ENCODE data around the gene TRPC4AP.
"Not testable (repeated sequence)": the region's sequence is repeated elsewhere in the genome, so short reads cannot be mapped to it uniquely, and the experiment has no call there.

TRPC4AP gene, protein sequence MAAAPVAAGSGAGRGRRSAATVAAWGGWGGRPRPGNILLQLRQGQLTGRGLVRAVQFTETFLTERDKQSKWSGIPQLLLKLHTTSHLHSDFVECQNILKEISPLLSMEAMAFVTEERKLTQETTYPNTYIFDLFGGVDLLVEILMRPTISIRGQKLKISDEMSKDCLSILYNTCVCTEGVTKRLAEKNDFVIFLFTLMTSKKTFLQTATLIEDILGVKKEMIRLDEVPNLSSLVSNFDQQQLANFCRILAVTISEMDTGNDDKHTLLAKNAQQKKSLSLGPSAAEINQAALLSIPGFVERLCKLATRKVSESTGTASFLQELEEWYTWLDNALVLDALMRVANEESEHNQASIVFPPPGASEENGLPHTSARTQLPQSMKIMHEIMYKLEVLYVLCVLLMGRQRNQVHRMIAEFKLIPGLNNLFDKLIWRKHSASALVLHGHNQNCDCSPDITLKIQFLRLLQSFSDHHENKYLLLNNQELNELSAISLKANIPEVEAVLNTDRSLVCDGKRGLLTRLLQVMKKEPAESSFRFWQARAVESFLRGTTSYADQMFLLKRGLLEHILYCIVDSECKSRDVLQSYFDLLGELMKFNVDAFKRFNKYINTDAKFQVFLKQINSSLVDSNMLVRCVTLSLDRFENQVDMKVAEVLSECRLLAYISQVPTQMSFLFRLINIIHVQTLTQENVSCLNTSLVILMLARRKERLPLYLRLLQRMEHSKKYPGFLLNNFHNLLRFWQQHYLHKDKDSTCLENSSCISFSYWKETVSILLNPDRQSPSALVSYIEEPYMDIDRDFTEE

GRCh38 chr20:35092524-35093266 is at the start of gene TRPC4AP:
Gene TRPC4AP (minus strand): TSS chr20:35092807. CDS start chr20:35092781, 26 bp downstream.
- DNase-seq: peak; percentile 81

DNA sequence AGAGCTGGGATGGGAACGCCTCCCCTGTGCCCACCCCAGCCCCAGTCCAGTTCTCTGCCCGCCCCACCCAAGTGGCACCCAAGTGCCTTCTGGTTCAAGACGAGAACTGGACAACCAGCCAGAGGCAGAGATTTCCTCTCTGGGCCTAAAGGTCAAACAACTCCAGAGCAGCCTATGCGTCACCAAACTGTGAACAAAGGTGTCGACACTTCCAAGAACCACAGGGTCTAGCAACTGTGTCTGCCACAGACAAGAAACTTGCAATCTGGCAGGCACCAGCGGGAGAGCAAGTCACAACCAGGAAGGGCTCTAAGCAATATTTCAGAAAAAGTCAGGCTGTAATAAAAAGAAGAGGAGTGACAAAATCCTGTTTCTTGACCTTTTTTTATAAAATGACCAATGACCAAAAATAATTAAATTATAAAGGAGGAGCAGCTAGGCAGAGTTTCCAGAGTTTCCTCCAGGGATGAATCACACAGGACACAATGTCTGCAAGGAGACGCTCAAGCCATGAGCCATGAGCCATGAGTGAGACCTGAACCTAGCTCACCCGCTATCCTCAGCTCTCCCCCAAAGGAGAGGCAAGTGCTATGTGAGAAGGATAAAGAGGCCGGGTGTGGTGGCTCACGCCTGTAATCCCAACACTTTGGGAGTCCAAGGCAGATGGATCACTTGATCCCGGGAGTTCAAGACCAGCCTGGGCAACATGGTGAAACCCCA is 43.4 kb upstream of the TRPC4AP start:
- DNase-seq: no peak

GRCh38 chr20:35134880-35135279 is 42.3 kb upstream of the TRPC4AP start:
- no peak for DNase-seq

GRCh38 chr20:35134472-35134871 is 41.9 kb upstream of the TRPC4AP start:
- no peak for DNase-seq

- DNase-seq: no peak
These were observed 41.1 kb upstream of the TRPC4AP start for GRCh38 chr20:35133735-35134134.

DNA sequence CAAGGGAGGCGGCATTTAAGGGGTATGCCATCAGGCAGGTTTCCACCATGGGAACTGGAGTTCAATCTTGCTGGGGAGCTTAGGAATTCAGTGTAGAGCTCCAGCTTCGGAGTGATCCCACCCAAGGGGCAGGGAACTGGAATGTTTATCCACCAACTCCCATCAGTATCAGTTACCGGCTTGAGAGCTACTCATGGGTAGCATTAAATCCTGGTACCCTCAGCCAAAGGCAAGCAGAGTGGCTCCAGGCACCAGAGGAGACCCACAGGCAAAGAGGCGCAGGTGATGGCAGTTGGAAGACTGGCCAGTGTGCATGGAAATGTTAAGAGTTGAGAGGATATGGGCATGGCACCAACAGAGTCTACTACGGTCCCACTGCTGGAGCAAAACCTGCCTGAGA is 40.4 kb upstream of the TRPC4AP start:
- DNase-seq: no peak

DNA sequence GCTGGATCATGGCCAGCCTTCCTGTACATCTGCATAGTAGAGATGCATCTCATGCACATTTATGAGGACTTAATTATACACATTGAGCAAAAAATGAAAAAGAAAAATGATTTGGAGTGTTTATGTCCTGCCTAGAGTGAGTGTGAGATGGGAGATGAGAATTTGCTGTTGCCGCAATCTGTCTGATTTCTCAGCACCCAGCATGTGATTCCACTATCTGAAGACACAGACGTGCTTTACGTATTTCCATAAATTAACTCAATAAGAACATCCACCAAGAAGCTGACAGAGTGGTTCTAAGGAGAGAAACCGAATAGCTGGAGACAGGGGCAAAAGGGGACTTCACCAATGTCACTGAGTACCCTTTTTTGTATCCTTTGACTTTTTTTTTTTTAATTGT is 39.3 kb upstream of the TRPC4AP start:
- DNase-seq: no peak

DNA sequence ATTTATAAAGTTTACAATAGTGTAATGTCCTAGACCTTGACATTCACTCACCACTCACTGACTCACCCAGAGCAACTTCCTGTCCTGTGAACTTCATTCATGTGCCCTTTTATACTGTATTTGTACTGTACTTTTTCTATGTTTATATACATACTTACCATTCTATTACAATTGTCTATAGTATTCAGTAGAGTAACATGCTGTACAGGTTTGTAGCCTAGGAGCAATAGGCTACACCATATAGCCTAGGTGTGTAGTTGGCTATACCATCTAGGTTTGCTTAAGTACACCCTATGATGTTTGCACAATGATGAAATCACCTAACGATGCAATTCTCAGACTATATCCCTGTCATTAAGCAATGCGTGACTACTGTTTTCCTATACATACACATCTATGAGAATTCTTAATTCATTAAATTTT is 37.1 kb upstream of the TRPC4AP start:
- DNase-seq: no peak

DNA sequence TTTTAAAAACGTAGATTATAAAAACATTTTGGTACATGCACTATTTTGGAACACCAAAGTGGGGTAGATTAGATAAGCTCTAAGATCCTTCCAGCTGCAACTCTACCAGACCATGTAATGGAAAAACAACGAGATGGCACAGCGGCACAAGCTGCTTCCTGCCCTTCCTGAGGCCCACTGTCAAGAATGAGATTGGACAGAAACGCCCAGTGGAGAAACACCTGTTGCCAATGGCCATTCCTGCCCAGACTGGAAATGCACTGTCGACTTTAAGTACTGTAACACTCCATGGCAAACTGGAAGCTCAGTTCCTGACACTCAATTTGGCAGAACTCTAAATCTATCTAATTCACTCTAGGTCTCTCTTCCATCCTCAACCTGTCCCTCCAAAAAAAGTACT is 33.1 kb upstream of the TRPC4AP start:
- no peak for DNase-seq

- DNase-seq: no peak
These were observed 30.3 kb upstream of the TRPC4AP start for GRCh38 chr20:35122756-35123405.

GRCh38 chr20:35121186-35121585 is 28.6 kb upstream of the TRPC4AP start:
- no peak for DNase-seq

- peak; percentile 3 for DNase-seq
These were observed 27.6 kb upstream of the TRPC4AP start for GRCh38 chr20:35120012-35120701.

- DNase-seq: no peak
These were observed 25.0 kb upstream of the TRPC4AP start for GRCh38 chr20:35117629-35118028.

DNA sequence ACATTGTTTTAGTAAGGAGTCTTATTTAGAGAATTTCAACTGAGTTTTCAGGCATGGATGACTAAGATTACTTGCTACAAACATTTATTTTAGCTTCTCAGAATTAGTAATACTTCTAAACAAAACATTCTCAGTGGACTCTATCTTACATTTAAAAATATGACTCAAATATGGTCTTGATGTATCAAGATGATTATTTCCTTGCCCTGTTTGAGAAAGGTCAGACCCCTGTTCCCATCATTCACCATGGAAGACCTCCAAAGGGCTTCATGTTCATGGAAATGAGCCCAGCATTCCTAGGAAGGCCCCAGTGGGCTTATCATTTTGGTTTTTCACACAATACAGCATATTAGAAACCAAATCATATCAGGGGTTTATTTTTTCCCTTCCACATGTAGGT is 24.6 kb upstream of the TRPC4AP start:
- DNase-seq: no peak

DNA sequence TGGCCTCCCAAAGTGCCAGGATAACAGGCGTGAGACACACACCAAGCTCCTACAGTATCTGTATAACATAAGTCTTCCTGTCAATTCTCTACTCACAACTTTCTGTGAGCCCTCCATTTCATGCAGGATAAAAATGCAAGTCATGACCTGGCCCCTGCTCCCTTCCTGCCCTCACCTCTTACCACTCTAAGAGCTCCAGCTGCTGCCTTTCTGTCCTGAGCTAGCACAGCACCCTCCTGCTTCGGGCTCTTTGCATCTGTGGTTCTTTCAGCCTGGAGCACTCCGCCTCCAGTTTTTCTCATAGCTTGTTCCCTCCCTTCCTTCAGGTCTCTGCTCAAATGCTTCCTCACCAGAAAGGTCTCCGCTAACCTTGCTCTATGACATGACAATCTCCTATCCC is 23.7 kb upstream of the TRPC4AP start:
- DNase-seq: no peak

GRCh38 chr20:35115606-35116005 is 23.0 kb upstream of the TRPC4AP start:
- no peak for DNase-seq

DNA sequence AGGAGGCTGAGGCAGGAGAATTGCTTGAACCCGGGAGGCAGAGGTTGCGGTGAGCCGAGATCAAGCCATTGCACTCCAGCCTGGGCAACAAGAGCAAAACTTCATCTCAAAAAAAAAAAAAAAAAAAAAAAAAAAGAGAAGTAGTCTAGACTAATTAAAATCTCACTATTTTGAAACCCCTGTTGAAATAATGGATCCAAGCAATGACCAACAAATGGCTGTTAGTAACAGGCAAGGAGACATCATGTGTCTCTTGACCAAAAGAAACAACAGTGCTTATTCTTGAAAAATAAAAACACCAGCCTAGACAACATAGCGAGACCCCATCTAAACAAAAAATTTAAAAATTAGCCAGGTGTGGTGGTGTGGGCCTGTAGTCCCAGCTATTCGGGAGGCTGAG is 19.7 kb upstream of the TRPC4AP start:
- not testable (repeated sequence) for DNase-seq

GRCh38 chr20:35111141-35111888 is 18.7 kb upstream of the TRPC4AP start:
- DNase-seq: no peak

GRCh38 chr20:35108921-35109320 is 16.3 kb upstream of the TRPC4AP start:
- DNase-seq: no peak

DNA sequence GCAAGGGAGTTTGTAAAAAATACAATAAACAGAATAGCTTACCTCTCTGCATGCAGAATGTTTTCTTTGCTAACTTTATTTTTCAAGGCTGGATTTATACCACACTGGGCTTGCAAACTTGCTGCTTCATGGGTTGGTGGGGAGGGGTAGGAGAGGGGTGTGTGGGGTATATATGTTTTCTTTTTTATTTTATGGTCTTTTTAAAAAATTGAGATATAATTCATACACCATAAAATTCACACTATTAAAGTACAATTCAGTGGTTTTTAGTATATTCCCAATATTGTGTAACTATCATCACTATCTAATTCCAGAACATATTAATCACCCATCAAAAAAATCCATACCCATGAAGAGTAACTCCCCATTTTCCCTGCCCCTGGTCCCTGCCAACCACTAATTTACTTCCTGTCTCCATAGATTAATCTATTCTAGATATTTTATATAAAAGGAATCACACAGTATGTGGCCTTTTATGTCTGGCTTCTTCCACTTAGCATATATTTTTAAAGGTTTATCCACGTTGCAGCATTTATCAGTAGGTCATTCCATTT is 14.3 kb upstream of the TRPC4AP start:
- no peak for DNase-seq
